ENCODE data around the gene LGALS9C. TPM values are rescaled to one million over a fixed set of nuclear protein-coding genes. Genes with fewer than 3 reads are reported as not detected.
"Not testable (repeated sequence)": the region's sequence is repeated elsewhere in the genome, so short reads cannot be mapped to it uniquely, and the experiment has no call there.

LGALS9C gene
- total RNA-seq: 10 to 100 TPM; 24.5 to 60.9 TPM

- H3K4me3 ChIP-seq; H3K27me3 ChIP-seq; H3K36me3 ChIP-seq; intact Hi-C loops (cut with DNase I); H3K9me3 ChIP-seq; H3K4me1 ChIP-seq: not testable (repeated sequence)
- Histone ChIP-seq H3K27ac (peak within 1 kb of the TSS; percentile 64), H3K9ac (ENCODE audit: low read depth in 2 of 2, low read length in 2 of 2) (peak within 1 kb of the TSS in 1 of 2 donors; percentile 43)
- peak; percentile 37 for DNase-seq
These were observed at the start of gene LGALS9C for GRCh38 chr17:18476508-18477308. TSS of gene LGALS9C (plus strand) at chr17:18476789. CDS start at chr17:18476855, 66 bp downstream.

GRCh38 chr17:18432206-18432605 lies 44.4 kb upstream of the LGALS9C start:
- intact Hi-C loops (cut with DNase I); H3K36me3 ChIP-seq: not testable (repeated sequence)

GRCh38 chr17:18439465-18439870 lies 37.1 kb upstream of the LGALS9C start:
- H3K9me3 ChIP-seq; H3K9ac ChIP-seq (ENCODE audit: low read depth in 2 of 2, low read length in 2 of 2); H3K36me3 ChIP-seq; H3K4me3 ChIP-seq; DNase-seq; H3K27me3 ChIP-seq; intact Hi-C loops (cut with DNase I); H3K27ac ChIP-seq; H3K4me1 ChIP-seq: not testable (repeated sequence)

More at GRCh38 chr17:18432206-18432605, 44.4 kb upstream of the LGALS9C start:
- not testable (repeated sequence) for H3K27me3 ChIP-seq; H3K9me3 ChIP-seq; DNase-seq; H3K27ac ChIP-seq; H3K9ac ChIP-seq (ENCODE audit: low read depth in 2 of 2, low read length in 2 of 2); H3K4me3 ChIP-seq; H3K4me1 ChIP-seq

GRCh38 chr17:18442093-18442492 lies 34.5 kb upstream of the LGALS9C start:
- H3K4me1 ChIP-seq; intact Hi-C loops (cut with DNase I); H3K9ac ChIP-seq (ENCODE audit: low read depth in 2 of 2, low read length in 2 of 2); H3K27ac ChIP-seq; H3K36me3 ChIP-seq; H3K27me3 ChIP-seq; H3K9me3 ChIP-seq; H3K4me3 ChIP-seq: not testable (repeated sequence)
- peak; percentile 49 for DNase-seq
- TF ChIP-seq, protein P1, sequence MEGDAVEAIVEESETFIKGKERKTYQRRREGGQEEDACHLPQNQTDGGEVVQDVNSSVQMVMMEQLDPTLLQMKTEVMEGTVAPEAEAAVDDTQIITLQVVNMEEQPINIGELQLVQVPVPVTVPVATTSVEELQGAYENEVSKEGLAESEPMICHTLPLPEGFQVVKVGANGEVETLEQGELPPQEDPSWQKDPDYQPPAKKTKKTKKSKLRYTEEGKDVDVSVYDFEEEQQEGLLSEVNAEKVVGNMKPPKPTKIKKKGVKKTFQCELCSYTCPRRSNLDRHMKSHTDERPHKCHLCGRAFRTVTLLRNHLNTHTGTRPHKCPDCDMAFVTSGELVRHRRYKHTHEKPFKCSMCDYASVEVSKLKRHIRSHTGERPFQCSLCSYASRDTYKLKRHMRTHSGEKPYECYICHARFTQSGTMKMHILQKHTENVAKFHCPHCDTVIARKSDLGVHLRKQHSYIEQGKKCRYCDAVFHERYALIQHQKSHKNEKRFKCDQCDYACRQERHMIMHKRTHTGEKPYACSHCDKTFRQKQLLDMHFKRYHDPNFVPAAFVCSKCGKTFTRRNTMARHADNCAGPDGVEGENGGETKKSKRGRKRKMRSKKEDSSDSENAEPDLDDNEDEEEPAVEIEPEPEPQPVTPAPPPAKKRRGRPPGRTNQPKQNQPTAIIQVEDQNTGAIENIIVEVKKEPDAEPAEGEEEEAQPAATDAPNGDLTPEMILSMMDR (IDR thresholded peaks at IDR 0.05): peak; percentile 11

GRCh38 chr17:18442532-18442931 lies 34.1 kb upstream of the LGALS9C start:
- DNase-seq; intact Hi-C loops (cut with DNase I); H3K27ac ChIP-seq; H3K36me3 ChIP-seq; H3K27me3 ChIP-seq; H3K9ac ChIP-seq (ENCODE audit: low read depth in 2 of 2, low read length in 2 of 2); H3K9me3 ChIP-seq; H3K4me1 ChIP-seq; H3K4me3 ChIP-seq: not testable (repeated sequence)

DNA sequence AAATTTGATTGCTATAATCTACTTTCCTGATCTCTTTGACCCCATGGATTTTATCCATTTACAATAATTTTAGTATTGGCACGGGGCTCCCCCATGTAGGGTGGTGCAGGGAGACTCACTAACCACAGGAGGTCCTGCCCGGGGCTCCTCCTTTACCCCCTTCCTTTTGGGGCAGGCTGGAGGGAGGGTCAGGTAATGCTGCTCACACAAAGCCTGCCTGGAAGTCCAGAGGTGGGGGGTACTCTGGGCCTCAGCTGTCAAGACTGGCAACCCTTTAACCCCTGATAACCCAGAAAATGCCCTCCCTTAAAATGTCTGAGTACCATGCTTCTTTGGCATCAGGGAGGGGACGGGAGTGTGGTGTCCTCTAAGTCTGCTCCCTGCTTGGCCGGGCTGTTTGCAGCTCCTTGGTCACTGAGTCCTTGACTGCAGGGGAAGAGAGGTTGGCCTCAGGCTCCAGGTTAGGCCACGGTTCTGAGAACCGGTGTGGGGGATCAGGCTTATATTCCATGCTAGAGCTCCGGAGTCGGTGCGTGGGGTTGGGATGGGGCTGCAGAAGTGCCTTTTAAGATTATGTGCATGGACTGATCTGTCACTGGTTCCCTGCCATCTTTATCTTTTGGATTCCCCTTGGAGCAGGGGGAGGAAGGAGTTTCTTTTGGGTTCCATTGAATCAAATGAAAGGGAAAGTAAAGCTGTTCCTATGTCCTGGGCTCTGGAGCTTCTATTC lies 28.9 kb upstream of the LGALS9C start:
- H3K36me3 ChIP-seq; H3K9me3 ChIP-seq; H3K9ac ChIP-seq (ENCODE audit: low read depth in 2 of 2, low read length in 2 of 2); H3K4me3 ChIP-seq; H3K27me3 ChIP-seq; DNase-seq; intact Hi-C loops (cut with DNase I); H3K4me1 ChIP-seq; H3K27ac ChIP-seq: not testable (repeated sequence)

DNA sequence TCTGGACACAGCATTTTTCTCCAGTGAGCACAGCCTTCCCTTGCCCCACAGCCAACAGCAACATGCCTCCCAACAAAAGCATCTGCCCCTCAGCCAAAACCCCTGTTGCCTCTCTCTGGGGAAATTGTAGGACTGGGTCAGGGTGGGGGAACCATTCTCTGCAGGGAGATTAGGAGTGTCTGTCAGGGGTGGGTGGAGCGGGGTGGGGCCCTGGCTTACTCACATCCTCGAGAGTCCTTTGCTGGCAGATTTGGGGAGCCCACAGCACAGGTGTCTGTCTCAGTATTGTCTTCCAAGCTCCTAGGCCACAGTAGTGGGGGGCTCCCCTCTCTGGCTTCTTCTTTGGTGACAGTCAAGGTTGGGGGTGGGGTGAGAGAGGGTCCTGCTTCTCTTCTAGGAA lies 28.3 kb upstream of the LGALS9C start:
- H3K4me1 ChIP-seq; H3K9ac ChIP-seq (ENCODE audit: low read depth in 2 of 2, low read length in 2 of 2); intact Hi-C loops (cut with DNase I); DNase-seq; H3K36me3 ChIP-seq; H3K9me3 ChIP-seq; H3K27ac ChIP-seq; H3K4me3 ChIP-seq; H3K27me3 ChIP-seq: not testable (repeated sequence)

GRCh38 chr17:18449833-18450232 lies 26.8 kb upstream of the LGALS9C start:
- H3K27me3 ChIP-seq; H3K9ac ChIP-seq (ENCODE audit: low read depth in 2 of 2, low read length in 2 of 2); H3K36me3 ChIP-seq; H3K9me3 ChIP-seq; intact Hi-C loops (cut with DNase I); H3K4me1 ChIP-seq; H3K27ac ChIP-seq; DNase-seq; H3K4me3 ChIP-seq: not testable (repeated sequence)

GRCh38 chr17:18450998-18451397 lies 25.6 kb upstream of the LGALS9C start:
- H3K36me3 ChIP-seq; H3K9ac ChIP-seq (ENCODE audit: low read depth in 2 of 2, low read length in 2 of 2); H3K4me3 ChIP-seq; H3K4me1 ChIP-seq; H3K27me3 ChIP-seq; DNase-seq; H3K27ac ChIP-seq; H3K9me3 ChIP-seq; intact Hi-C loops (cut with DNase I): not testable (repeated sequence)

GRCh38 chr17:18451969-18452368 lies 24.6 kb upstream of the LGALS9C start:
- H3K9ac ChIP-seq (ENCODE audit: low read depth in 2 of 2, low read length in 2 of 2); H3K27ac ChIP-seq; H3K36me3 ChIP-seq; H3K4me3 ChIP-seq; H3K9me3 ChIP-seq; H3K4me1 ChIP-seq; intact Hi-C loops (cut with DNase I); H3K27me3 ChIP-seq; DNase-seq: not testable (repeated sequence)

GRCh38 chr17:18459035-18459434 lies 17.6 kb upstream of the LGALS9C start:
- H3K4me3 ChIP-seq; H3K4me1 ChIP-seq; H3K9me3 ChIP-seq; H3K9ac ChIP-seq (ENCODE audit: low read depth in 2 of 2, low read length in 2 of 2); intact Hi-C loops (cut with DNase I); H3K36me3 ChIP-seq; H3K27ac ChIP-seq; H3K27me3 ChIP-seq; DNase-seq: not testable (repeated sequence)

GRCh38 chr17:18463831-18464502 lies 12.6 kb upstream of the LGALS9C start:
- H3K4me1 ChIP-seq; H3K27ac ChIP-seq; H3K9me3 ChIP-seq; DNase-seq; H3K36me3 ChIP-seq; H3K4me3 ChIP-seq; H3K27me3 ChIP-seq; H3K9ac ChIP-seq (ENCODE audit: low read depth in 2 of 2, low read length in 2 of 2); intact Hi-C loops (cut with DNase I): not testable (repeated sequence)

Measured in colonic mucosa (tissue), 4 donors.